Mucosa of stomach (tissue), 1 donor: Measurements from ENCODE around the gene SMC4.
A peak's percentile ranks its signal among the peaks of the same experiment; 100 is the strongest.

Experiments
- H3K27me3 ChIP-seq: one replicate; pipeline ENCODE4 v1.7.0; 2013; ENCODE audit warnings: mild to moderate bottlenecking, low read length; ENCODE audit not compliant: control insufficient read depth, insufficient read depth
- H3K36me3 ChIP-seq: one replicate; pipeline ENCODE4 v1.7.0; 2013; ENCODE audit warnings: low read length; ENCODE audit not compliant: control insufficient read depth, insufficient read depth
- H3K4me1 ChIP-seq: one replicate; pipeline ENCODE4 v1.7.0; 2013; ENCODE audit warnings: mild to moderate bottlenecking, low read length; ENCODE audit not compliant: control insufficient read depth, insufficient read depth
- H3K4me3 ChIP-seq: one replicate; pipeline ENCODE4 v1.7.0; 2013; ENCODE audit warnings: low read length
- H3K9ac ChIP-seq: one replicate; pipeline ENCODE4 v1.7.0; 2013; ENCODE audit warnings: mild to moderate bottlenecking, low read length, moderate library complexity
- H3K9me3 ChIP-seq: one replicate; pipeline ENCODE4 v1.7.0; 2013; ENCODE audit warnings: mild to moderate bottlenecking, low read length, moderate library complexity; ENCODE audit not compliant: control insufficient read depth
- donor health status: Pancreatic carcinoma.

SMC4 gene

GRCh38 chr3:160435095-160435494, 35.6 kb downstream of the SMC4 start:
- Histone ChIP-seq H3K4me1 (no peaks in the 10 kb centered on the region), H3K4me3 (no peak overlapping the region), H3K9ac (no peak overlapping the region), H3K9me3 (no peaks in the 10 kb centered on the region), H3K27me3 (no peaks in the 10 kb centered on the region), H3K36me3 (peaks cover 4% of the 10 kb centered on the region)

GRCh38 chr3:160435747-160436146, 36.3 kb downstream of the SMC4 start:
- H3K27me3 ChIP-seq, result no peaks in the 10 kb centered on the region
- H3K9me3 ChIP-seq, result no peaks in the 10 kb centered on the region
- no peak overlapping the region for H3K4me3 ChIP-seq
- H3K9ac ChIP-seq, result no peak overlapping the region
- H3K4me1 ChIP-seq, result no peaks in the 10 kb centered on the region
- H3K36me3 ChIP-seq, result peaks cover 4% of the 10 kb centered on the region

GRCh38 chr3:160437083-160437455, 37.6 kb downstream of the SMC4 start:
- no peaks in the 10 kb centered on the region for H3K4me1 ChIP-seq
- no peak overlapping the region for H3K9ac ChIP-seq
- no peaks in the 10 kb centered on the region for H3K36me3 ChIP-seq
- H3K4me3 ChIP-seq, result no peak overlapping the region
- no peaks in the 10 kb centered on the region for H3K9me3 ChIP-seq
- H3K27me3 ChIP-seq, result no peaks in the 10 kb centered on the region

GRCh38 chr3:160440687-160441086, 41.2 kb downstream of the SMC4 start:
- Histone ChIP-seq H3K9ac (no peak overlapping the region), H3K9me3 (no peaks in the 10 kb centered on the region), H3K36me3 (no peaks in the 10 kb centered on the region), H3K27me3 (no peaks in the 10 kb centered on the region), H3K4me3 (no peak overlapping the region), H3K4me1 (no peaks in the 10 kb centered on the region)

GRCh38 chr3:160444411-160444810, 45.0 kb downstream of the SMC4 start:
- Histone ChIP-seq H3K4me3 (no peak overlapping the region), H3K27me3 (no peaks in the 10 kb centered on the region), H3K4me1 (no peaks in the 10 kb centered on the region), H3K9ac (no peak overlapping the region), H3K9me3 (no peaks in the 10 kb centered on the region), H3K36me3 (no peaks in the 10 kb centered on the region)

- Histone ChIP-seq H3K9ac (no peak overlapping the region), H3K9me3 (no peaks in the 10 kb centered on the region)
These were observed 46.4 kb downstream of the SMC4 start for GRCh38 chr3:160445854-160446253.

GRCh38 chr3:160446522-160447056, 47.1 kb downstream of the SMC4 start:
- H3K27me3 ChIP-seq, result no peaks in the 10 kb centered on the region
- no peaks in the 10 kb centered on the region for H3K36me3 ChIP-seq
- no peaks in the 10 kb centered on the region for H3K9me3 ChIP-seq
- peaks cover 6% of the 10 kb centered on the region for H3K4me1 ChIP-seq
- no peak overlapping the region for H3K9ac ChIP-seq
- no peak overlapping the region for H3K4me3 ChIP-seq

More at GRCh38 chr3:160445854-160446253, 46.4 kb downstream of the SMC4 start:
- no peaks in the 10 kb centered on the region for H3K27me3 ChIP-seq
- H3K4me3 ChIP-seq, result no peak overlapping the region
- peaks cover 6% of the 10 kb centered on the region for H3K4me1 ChIP-seq
- no peaks in the 10 kb centered on the region for H3K36me3 ChIP-seq

- Histone ChIP-seq H3K4me3 (no peak overlapping the region), H3K9me3 (no peaks in the 10 kb centered on the region), H3K4me1 (peaks cover 6% of the 10 kb centered on the region), H3K9ac (no peak overlapping the region), H3K36me3 (no peaks in the 10 kb centered on the region), H3K27me3 (no peaks in the 10 kb centered on the region)
These were observed 48.1 kb downstream of the SMC4 start for GRCh38 chr3:160447544-160447943.

- peak overlapping the region; percentile 75 for H3K9ac ChIP-seq
- no peaks in the 10 kb centered on the region for H3K27me3 ChIP-seq
- no peaks in the 10 kb centered on the region for H3K36me3 ChIP-seq
- H3K4me3 ChIP-seq, result peak overlapping the region; percentile 82
- peaks cover 6% of the 10 kb centered on the region for H3K4me1 ChIP-seq
- H3K9me3 ChIP-seq, result no peaks in the 10 kb centered on the region
These were observed 49.6 kb downstream of the SMC4 start for GRCh38 chr3:160448845-160449635.

GRCh38 chr3:160449636-160450598, 50.5 kb downstream of the SMC4 start, which contains the start of gene TRIM59:
TRIM59 (minus strand) TSS chr3:160449786; CDS start chr3:160439183, 10,603 bp downstream.
- Histone ChIP-seq H3K4me3 (peak within 1 kb of the TSS; percentile 82), H3K9me3 (no peaks in the 10 kb centered on the region), H3K27me3 (no peaks in the 10 kb centered on the region), H3K4me1 (peaks cover 6% of the 10 kb centered on the region), H3K9ac (peak within 1 kb of the TSS; percentile 75), H3K36me3 (no peaks in the 10 kb centered on the region)

- H3K4me3 ChIP-seq, result no peak overlapping the region
- H3K27me3 ChIP-seq, result no peaks in the 10 kb centered on the region
These were observed 51.4 kb downstream of the SMC4 start for GRCh38 chr3:160450846-160451245.

GRCh38 chr3:160451602-160452001, 52.2 kb downstream of the SMC4 start:
- Histone ChIP-seq H3K36me3 (no peaks in the 10 kb centered on the region), H3K4me1 (peaks cover 6% of the 10 kb centered on the region), H3K27me3 (no peaks in the 10 kb centered on the region), H3K9ac (no peak overlapping the region), H3K4me3 (no peak overlapping the region), H3K9me3 (no peaks in the 10 kb centered on the region)

More at GRCh38 chr3:160450846-160451245, 51.4 kb downstream of the SMC4 start:
- no peak overlapping the region for H3K9ac ChIP-seq
- no peaks in the 10 kb centered on the region for H3K9me3 ChIP-seq
- peaks cover 6% of the 10 kb centered on the region for H3K4me1 ChIP-seq
- no peaks in the 10 kb centered on the region for H3K36me3 ChIP-seq
